ENCODE data around the gene PPP2R5A.
"Not testable (repeated sequence)": the region's sequence is repeated elsewhere in the genome, so short reads cannot be mapped to it uniquely, and the experiment has no call there.

PPP2R5A gene

GRCh38 chr1:212295579-212295978 lies 10.4 kb downstream of the PPP2R5A start:
- no peak for DNase-seq (ENCODE audit: low read depth)
- no peak for TF ChIP-seq CTCF (IDR thresholded peaks at IDR 0.05; ENCODE audit: control insufficient read depth, extremely low read depth, insufficient read depth)
- no peak overlapping the region for H3K4me3 ChIP-seq (ENCODE audit: low read depth, low read length)

- no peak for DNase-seq (ENCODE audit: low read depth)
- H3K4me3 ChIP-seq (ENCODE audit: low read depth, low read length): no peak overlapping the region
- TF ChIP-seq CTCF (IDR thresholded peaks at IDR 0.05; ENCODE audit: control insufficient read depth, extremely low read depth, insufficient read depth): no peak
Observed at GRCh38 chr1:212297338-212297737, 12.1 kb downstream of the PPP2R5A start.

GRCh38 chr1:212301580-212301979 lies 16.4 kb downstream of the PPP2R5A start:
- no peak for DNase-seq (ENCODE audit: low read depth)
- H3K4me3 ChIP-seq (ENCODE audit: low read depth, low read length): no peak overlapping the region
- no peak for TF ChIP-seq CTCF (IDR thresholded peaks at IDR 0.05; ENCODE audit: control insufficient read depth, extremely low read depth, insufficient read depth)

- H3K4me3 ChIP-seq (ENCODE audit: low read depth, low read length): no peak overlapping the region
- DNase-seq (ENCODE audit: low read depth): no peak
- no peak for TF ChIP-seq CTCF (IDR thresholded peaks at IDR 0.05; ENCODE audit: control insufficient read depth, extremely low read depth, insufficient read depth)
Observed at GRCh38 chr1:212302745-212303383, 17.7 kb downstream of the PPP2R5A start.

GRCh38 chr1:212305342-212305741 lies 20.1 kb downstream of the PPP2R5A start:
- DNase-seq (ENCODE audit: low read depth): no peak
- H3K4me3 ChIP-seq (ENCODE audit: low read depth, low read length): no peak overlapping the region
- no peak for TF ChIP-seq CTCF (IDR thresholded peaks at IDR 0.05; ENCODE audit: control insufficient read depth, extremely low read depth, insufficient read depth)

- H3K4me3 ChIP-seq (ENCODE audit: low read depth, low read length); DNase-seq (ENCODE audit: low read depth): not testable (repeated sequence)
Observed at GRCh38 chr1:212305984-212306452, 20.8 kb downstream of the PPP2R5A start.

GRCh38 chr1:212309967-212310366 lies 24.8 kb downstream of the PPP2R5A start:
- DNase-seq (ENCODE audit: low read depth): no peak
- TF ChIP-seq CTCF (IDR thresholded peaks at IDR 0.05; ENCODE audit: control insufficient read depth, extremely low read depth, insufficient read depth): no peak

More at GRCh38 chr1:212309967-212310366, 24.8 kb downstream of the PPP2R5A start:
- no peak overlapping the region for H3K4me3 ChIP-seq (ENCODE audit: low read depth, low read length)
